HepG2 (cell line): ENCODE measurements around the gene STARD8. TPM values are rescaled to one million over a fixed set of nuclear protein-coding genes. Genes with fewer than 3 reads are reported as not detected.

Experiments
- ATAC-seq: fragments of 200-7000 bp; cut with Tn5 transposase; 3 replicates; pipeline ENCODE4 v1.9.1; 2020; ENCODE audit warnings: mild to moderate bottlenecking, moderate library complexity
- Bru-seq: library from RNA; stranded (reverse); fragments of 400-500 nt; gene quantifications from one replicate; lab custom pipeline; 2021; lab: Mats Ljungman, UMichigan
- BruChase-seq, 2 experiments: library from RNA; stranded (reverse); fragments of 400-500 nt; gene quantifications; one replicate each; lab custom pipeline; 2021; lab: Mats Ljungman, UMichigan
- BruUV-seq: library from RNA; stranded (reverse); fragments of 400-500 nt; replicated peaks from 2 replicates; lab custom pipeline; 2021; lab: Mats Ljungman, UMichigan
- CTCF ChIA-PET: fragments of 300-600 bp; formaldehyde crosslinking; extraction: SDS; loops from one replicate; lab custom pipeline; 2021; ENCODE audit warnings: low total read pairs, inconsistent platforms, low intra/inter-chr PET ratio; lab: Yijun Ruan, JAX
- POLR2A ChIA-PET: fragments of 350-600 bp; sonication (Branson Sonifier 250); formaldehyde crosslinking; loops from one replicate; lab custom pipeline; 2020; ENCODE audit warnings: antibody characterized with exemption, inconsistent platforms; lab: Yijun Ruan, JAX
- DNase-seq: peaks from one replicate; pipeline ENCODE4 v3.0.0-alpha.2; 2015; ENCODE audit warnings: low spot score
- FAIRE-seq: peaks from 3 replicates; lab custom pipeline; 2011; peaks lifted over from hg19 to GRCh38; lab: Jason Lieb, UNC
- H2AFZ ChIP-seq: one replicate; pipeline ENCODE4 v1.6.1; 2011; ENCODE audit warnings: low read length, inconsistent platforms
- H3K27ac ChIP-seq: fragments of 300-600 bp; 3 replicates; pipeline ENCODE4 v1.8.0; 2011; ENCODE audit warnings: mixed run types, mild to moderate bottlenecking, mixed read lengths, low read length, inconsistent platforms; ENCODE audit not compliant: insufficient read depth; ENCODE audit errors: extremely low read length
- H3K27me3 ChIP-seq, 2 experiments: fragments of 200-600 bp in 1 of 2; 2 replicates in 1 of 2; 3 replicates in 1 of 2; pipeline versions ENCODE4 v1.6.0 to v1.8.0; 2011; ENCODE audit warnings: low read length in 2 of 2, mild to moderate bottlenecking in 2 of 2, moderate library complexity in 2 of 2, inconsistent platforms in 1 of 2; ENCODE audit not compliant: insufficient read depth in 2 of 2, control insufficient read depth in 1 of 2
- H3K36me3 ChIP-seq, 2 experiments: fragments of 200-600 bp in 1 of 2; replicated peaks in 1 of 2; 2 replicates in 1 of 2; 3 replicates in 1 of 2; pipeline versions ENCODE4 v1.5.1 to v1.8.0; 2011; ENCODE audit warnings: low read length in 2 of 2, inconsistent platforms in 1 of 2; ENCODE audit not compliant: insufficient read depth in 2 of 2, control insufficient read depth in 1 of 2
- H3K4me1 ChIP-seq: 2 replicates; pipeline ENCODE4 v1.5.1; 2012; ENCODE audit warnings: low read length, inconsistent platforms; ENCODE audit not compliant: insufficient read depth
- H3K4me2 ChIP-seq: 2 replicates; pipeline ENCODE4 v1.6.0; 2011; ENCODE audit warnings: low read depth, low read length, inconsistent platforms
- H3K4me3 ChIP-seq, 3 experiments: fragments of 200-600 bp in 1 of 3; sonication (generic), shearing (Covaris generic) in 1 of 3; replicated peaks in 1 of 3; 2 replicates each; pipeline ENCODE4 v1.5.1; 2011 to 2016; ENCODE audit warnings: low read length in 3 of 3, inconsistent platforms in 2 of 3, low read depth in 2 of 3, mild to moderate bottlenecking in 2 of 3, control low read depth in 1 of 3, mixed read lengths in 1 of 3; ENCODE audit not compliant: insufficient read depth in 1 of 3
- H3K79me2 ChIP-seq: one replicate; pipeline ENCODE4 v1.6.1; 2011; ENCODE audit warnings: low read length, inconsistent platforms; ENCODE audit not compliant: insufficient read depth
- H3K9ac ChIP-seq: 2 replicates; pipeline ENCODE4 v1.6.0; 2011; ENCODE audit warnings: mild to moderate bottlenecking, low read depth, low read length, inconsistent platforms; ENCODE audit not compliant: insufficient read depth
- H3K9me3 ChIP-seq: 2 replicates; pipeline ENCODE4 v1.5.1; 2012; ENCODE audit warnings: mild to moderate bottlenecking, low read length
- H4K20me1 ChIP-seq: 2 replicates; pipeline ENCODE4 v1.6.0; 2011; ENCODE audit warnings: inconsistent platforms, mild to moderate bottlenecking, low read length, moderate library complexity; ENCODE audit not compliant: insufficient read depth
- SP140L ChIP-seq: sonication (generic); formaldehyde crosslinking; IDR thresholded peaks from 2 replicates; pipeline ENCODE4 v1.4.0; 2020; ENCODE audit warnings: missing genetic modification reagents, borderline replicate concordance
- WGBS: methylation state at CpG from one replicate; pipeline ENCODE4 v1.1.6; 2017; ENCODE audit warnings: low lambda C conversion rate; 5-methylcytosine and 5-hydroxymethylcytosine counted together
- in situ Hi-C: cut with HindIII; loops from 2 replicates; pipeline ENCODE4 v1.10.0; 2017; ENCODE audit warnings: low pct_unique_long_range_greater_than_20kb; ENCODE audit not compliant: extremely low pct_ligation_motif_present
- intact Hi-C: fragments of 100-400 bp; cut with micrococcal nuclease; formaldehyde crosslinking; loops from one replicate; pipeline ENCODE4 v1.10.0; 2022; ENCODE audit not compliant: unreplicated experiment
- long read RNA-seq, 2 experiments: library from RNA in 1 of 2; library from polyadenylated mRNA in 1 of 2; stranded (forward) in 1 of 2; unstranded in 1 of 2; transcript quantifications; one replicate each; pipeline ENCODE4 v2.0.0, GENCODE V29; 2019 to 2022
- polyA minus RNA-seq, 3 experiments: library from RNA; depleted of rRNA, polyadenylated mRNA; stranded (reverse); fragments of >200 nt; gene quantifications; 2 replicates each; pipeline ENCODE4 v1.2.3, GENCODE V29; 2011; ENCODE audit warnings: low replicate concordance in 1 of 3
- polyA plus RNA-seq, 8 experiments: library from polyadenylated mRNA; depleted of rRNA in 3 of 8; stranded (reverse) in 7 of 8; unstranded in 1 of 8; fragments of >200 nt; fragmentation: Illumina TruSeq in 4 of 8; extraction: Trizol in 4 of 8; gene quantifications; 2 replicates each; pipeline versions ENCODE4 v1.2.1 to v1.2.3, GENCODE V29; 2011 to 2016; ENCODE audit warnings: low read depth in 4 of 8, missing spikeins in 1 of 8, mixed read lengths in 1 of 8; ENCODE audit not compliant: insufficient read depth in 1 of 8
- total RNA-seq, 5 experiments: library from RNA; depleted of rRNA; stranded (reverse); fragments of >200 nt; fragmentation: Illumina TruSeq; extraction: Trizol; gene quantifications; 2 replicates each; pipeline ENCODE4 v1.2.3, GENCODE V29; 2016; ENCODE audit warnings: low read depth in 1 of 5
- TF ChIP-seq, protein P1 (sequence below): sonication (generic); formaldehyde crosslinking; IDR thresholded peaks from 2 replicates; pipeline ENCODE4 v1.4.0; 2020; ENCODE audit warnings: mild to moderate bottlenecking, missing genetic modification reagents
- TF ChIP-seq, protein P2 (sequence below): sonication (generic); formaldehyde crosslinking; IDR thresholded peaks from 2 replicates; pipeline ENCODE4 v1.5.1; 2020; ENCODE audit warnings: mild to moderate bottlenecking, missing genetic modification reagents, moderate library complexity

The STARD8 gene, protein sequence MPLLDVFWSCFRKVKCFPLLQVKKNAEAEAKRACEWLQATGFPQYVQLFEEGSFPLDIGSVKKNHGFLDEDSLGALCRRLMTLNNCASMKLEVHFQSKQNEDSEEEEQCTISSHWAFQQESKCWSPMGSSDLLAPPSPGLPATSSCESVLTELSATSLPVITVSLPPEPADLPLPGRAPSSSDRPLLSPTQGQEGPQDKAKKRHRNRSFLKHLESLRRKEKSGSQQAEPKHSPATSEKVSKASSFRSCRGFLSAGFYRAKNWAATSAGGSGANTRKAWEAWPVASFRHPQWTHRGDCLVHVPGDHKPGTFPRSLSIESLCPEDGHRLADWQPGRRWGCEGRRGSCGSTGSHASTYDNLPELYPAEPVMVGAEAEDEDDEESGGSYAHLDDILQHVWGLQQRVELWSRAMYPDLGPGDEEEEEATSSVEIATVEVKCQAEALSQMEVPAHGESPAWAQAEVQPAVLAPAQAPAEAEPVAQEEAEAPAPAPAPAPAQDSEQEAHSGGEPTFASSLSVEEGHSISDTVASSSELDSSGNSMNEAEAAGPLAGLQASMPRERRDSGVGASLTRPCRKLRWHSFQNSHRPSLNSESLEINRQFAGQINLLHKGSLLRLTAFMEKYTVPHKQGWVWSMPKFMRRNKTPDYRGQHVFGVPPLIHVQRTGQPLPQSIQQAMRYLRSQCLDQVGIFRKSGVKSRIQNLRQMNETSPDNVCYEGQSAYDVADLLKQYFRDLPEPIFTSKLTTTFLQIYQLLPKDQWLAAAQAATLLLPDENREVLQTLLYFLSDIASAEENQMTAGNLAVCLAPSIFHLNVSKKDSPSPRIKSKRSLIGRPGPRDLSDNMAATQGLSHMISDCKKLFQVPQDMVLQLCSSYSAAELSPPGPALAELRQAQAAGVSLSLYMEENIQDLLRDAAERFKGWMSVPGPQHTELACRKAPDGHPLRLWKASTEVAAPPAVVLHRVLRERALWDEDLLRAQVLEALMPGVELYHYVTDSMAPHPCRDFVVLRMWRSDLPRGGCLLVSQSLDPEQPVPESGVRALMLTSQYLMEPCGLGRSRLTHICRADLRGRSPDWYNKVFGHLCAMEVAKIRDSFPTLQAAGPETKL
- total RNA-seq (2016; rRNA removed; fragmentation: Illumina TruSeq; extraction: Trizol) (0.02 TPM in 1 of 2 replicates, not detected in the other), polyA plus RNA-seq (2011; rRNA removed) (0.09 and 0.10 TPM in 2 replicates), polyA minus RNA-seq (2011; rRNA and poly(A)+ RNA removed; ENCODE audit: low replicate concordance) (0.22 and 4.6 TPM in 2 replicates), Bru-seq, nascent RNA (percentile 8 among the genes with signal in this experiment), BruChase-seq, experiment 1, labeled RNA remaining after a 6-hour chase (percentile 16 among the genes with signal in this experiment), BruChase-seq, experiment 2, labeled RNA remaining after a 2-hour chase (percentile 16 among the genes with signal in this experiment)
- not detected in 2 replicates for total RNA-seq (2016; cell fraction: cytosol; rRNA removed; fragmentation: Illumina TruSeq; extraction: Trizol; ENCODE audit: low read depth)
- total RNA-seq (2016; cell fraction: insoluble cytoplasmic fraction; rRNA removed; fragmentation: Illumina TruSeq; extraction: Trizol), result not detected in 2 replicates
- total RNA-seq (2016; cell fraction: membrane; rRNA removed; fragmentation: Illumina TruSeq; extraction: Trizol), result not detected in 2 replicates
- not detected in 2 replicates for total RNA-seq (2016; cell fraction: nucleus; rRNA removed; fragmentation: Illumina TruSeq; extraction: Trizol)
- polyA plus RNA-seq (2011; cell fraction: cytosol; rRNA removed), result 0.03 and 0.15 TPM in 2 replicates
- polyA plus RNA-seq (2011; cell fraction: nucleus; rRNA removed), result 0.23 and 0.26 TPM in 2 replicates
- 0.03 and 0.05 TPM in 2 replicates for polyA plus RNA-seq (2012)
- not detected in 2 replicates for polyA plus RNA-seq (2016; cell fraction: cytosol; fragmentation: Illumina TruSeq; extraction: Trizol; ENCODE audit: low read depth)
- polyA plus RNA-seq (2016; cell fraction: insoluble cytoplasmic fraction; fragmentation: Illumina TruSeq; extraction: Trizol; ENCODE audit: low read depth), result not detected in 2 replicates
- not detected in 2 replicates for polyA plus RNA-seq (2016; cell fraction: membrane; fragmentation: Illumina TruSeq; extraction: Trizol; ENCODE audit: low read depth)
- polyA plus RNA-seq (2016; cell fraction: nucleus; fragmentation: Illumina TruSeq; extraction: Trizol; ENCODE audit: insufficient read depth, low read depth), result not detected in 2 replicates
- not detected in 2 replicates for polyA minus RNA-seq (2011; cell fraction: cytosol; rRNA and poly(A)+ RNA removed)
- 0.12 and 0.13 TPM in 2 replicates for polyA minus RNA-seq (2011; cell fraction: nucleus; rRNA and poly(A)+ RNA removed)
- long read RNA-seq, experiment 1, result 0 reads
- long read RNA-seq, experiment 2, result 0 reads

DNA sequence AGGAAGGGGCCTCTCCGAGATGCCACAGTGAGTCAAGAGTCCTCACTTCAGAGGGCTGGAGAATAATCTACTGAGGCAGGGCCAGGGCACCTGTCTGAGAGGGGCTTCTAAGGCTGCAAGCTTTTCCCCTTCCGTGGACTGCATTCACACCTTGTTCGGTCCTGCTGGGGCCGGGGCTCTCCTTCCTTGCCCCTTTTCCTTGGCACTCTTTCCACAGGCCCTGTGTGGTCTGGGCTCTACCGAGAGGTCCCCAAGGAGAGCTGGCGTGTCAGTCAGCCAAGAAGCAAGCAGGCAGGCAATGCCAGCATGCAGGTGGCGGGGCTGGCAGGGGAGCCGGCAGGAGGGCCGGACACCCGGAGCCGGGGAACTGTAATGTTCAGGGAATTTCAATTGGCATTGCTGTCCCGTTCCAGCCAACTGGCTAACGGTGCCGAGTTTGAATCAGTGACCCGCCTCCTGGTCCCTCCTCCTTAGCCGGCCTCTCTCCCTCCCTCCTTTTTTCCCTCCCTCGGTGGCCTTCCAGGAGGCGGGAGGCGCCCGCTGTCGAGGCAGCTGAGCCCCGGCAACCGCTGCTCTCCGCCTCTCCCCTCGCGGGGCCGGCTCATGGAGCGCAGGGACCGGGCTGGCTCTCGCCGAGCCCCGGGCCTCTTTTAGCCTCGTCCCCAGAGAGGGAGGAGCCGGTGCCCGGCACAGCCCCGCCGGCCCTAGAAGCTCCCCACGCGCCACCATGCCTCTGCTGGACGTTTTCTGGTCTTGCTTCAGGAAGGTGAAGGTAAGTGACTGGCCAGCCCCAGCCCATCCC lies at the start of gene STARD8:
Gene STARD8, plus strand, starts transcription at position 511 of the 802 bp plus-strand sequence. Its CDS starts 217 bp downstream, at position 728.
- CTCF ChIA-PET, result no interaction called here
- H3K27me3 ChIP-seq, result peaks cover 0 to 4% of the 10 kb centered on the region in 2 experiments; a peak in 1 of 5 replicates
- H3K4me3 ChIP-seq, result peak within 1 kb of the TSS in 1 of 3 experiments; percentile 28; a peak in 1 of 6 replicates
- DNase-seq (peak; percentile 2), ATAC-seq (peak; percentile 93), FAIRE-seq (no peak)
- H3K27ac ChIP-seq, result no peak within 1 kb of the TSS
- POLR2A ChIA-PET, result no interaction called here
- WGBS, result 0% methylated on average over 10 of the region's 40 CpGs
- BruUV-seq, result no TSS peak
- intact Hi-C loops, result no loop called here
- H3K79me2 ChIP-seq, result no peaks in the 10 kb centered on the region
- H3K4me2 ChIP-seq, result peak within 1 kb of the TSS; percentile 42
- H4K20me1 ChIP-seq, result no peaks in the 10 kb centered on the region
- TF ChIP-seq, protein P1, sequence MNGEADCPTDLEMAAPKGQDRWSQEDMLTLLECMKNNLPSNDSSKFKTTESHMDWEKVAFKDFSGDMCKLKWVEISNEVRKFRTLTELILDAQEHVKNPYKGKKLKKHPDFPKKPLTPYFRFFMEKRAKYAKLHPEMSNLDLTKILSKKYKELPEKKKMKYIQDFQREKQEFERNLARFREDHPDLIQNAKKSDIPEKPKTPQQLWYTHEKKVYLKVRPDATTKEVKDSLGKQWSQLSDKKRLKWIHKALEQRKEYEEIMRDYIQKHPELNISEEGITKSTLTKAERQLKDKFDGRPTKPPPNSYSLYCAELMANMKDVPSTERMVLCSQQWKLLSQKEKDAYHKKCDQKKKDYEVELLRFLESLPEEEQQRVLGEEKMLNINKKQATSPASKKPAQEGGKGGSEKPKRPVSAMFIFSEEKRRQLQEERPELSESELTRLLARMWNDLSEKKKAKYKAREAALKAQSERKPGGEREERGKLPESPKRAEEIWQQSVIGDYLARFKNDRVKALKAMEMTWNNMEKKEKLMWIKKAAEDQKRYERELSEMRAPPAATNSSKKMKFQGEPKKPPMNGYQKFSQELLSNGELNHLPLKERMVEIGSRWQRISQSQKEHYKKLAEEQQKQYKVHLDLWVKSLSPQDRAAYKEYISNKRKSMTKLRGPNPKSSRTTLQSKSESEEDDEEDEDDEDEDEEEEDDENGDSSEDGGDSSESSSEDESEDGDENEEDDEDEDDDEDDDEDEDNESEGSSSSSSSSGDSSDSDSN (CRISPR knock-in tag), result peak; percentile 58; the same call in 1 of the 2 replicates
- TF ChIP-seq, protein P2, sequence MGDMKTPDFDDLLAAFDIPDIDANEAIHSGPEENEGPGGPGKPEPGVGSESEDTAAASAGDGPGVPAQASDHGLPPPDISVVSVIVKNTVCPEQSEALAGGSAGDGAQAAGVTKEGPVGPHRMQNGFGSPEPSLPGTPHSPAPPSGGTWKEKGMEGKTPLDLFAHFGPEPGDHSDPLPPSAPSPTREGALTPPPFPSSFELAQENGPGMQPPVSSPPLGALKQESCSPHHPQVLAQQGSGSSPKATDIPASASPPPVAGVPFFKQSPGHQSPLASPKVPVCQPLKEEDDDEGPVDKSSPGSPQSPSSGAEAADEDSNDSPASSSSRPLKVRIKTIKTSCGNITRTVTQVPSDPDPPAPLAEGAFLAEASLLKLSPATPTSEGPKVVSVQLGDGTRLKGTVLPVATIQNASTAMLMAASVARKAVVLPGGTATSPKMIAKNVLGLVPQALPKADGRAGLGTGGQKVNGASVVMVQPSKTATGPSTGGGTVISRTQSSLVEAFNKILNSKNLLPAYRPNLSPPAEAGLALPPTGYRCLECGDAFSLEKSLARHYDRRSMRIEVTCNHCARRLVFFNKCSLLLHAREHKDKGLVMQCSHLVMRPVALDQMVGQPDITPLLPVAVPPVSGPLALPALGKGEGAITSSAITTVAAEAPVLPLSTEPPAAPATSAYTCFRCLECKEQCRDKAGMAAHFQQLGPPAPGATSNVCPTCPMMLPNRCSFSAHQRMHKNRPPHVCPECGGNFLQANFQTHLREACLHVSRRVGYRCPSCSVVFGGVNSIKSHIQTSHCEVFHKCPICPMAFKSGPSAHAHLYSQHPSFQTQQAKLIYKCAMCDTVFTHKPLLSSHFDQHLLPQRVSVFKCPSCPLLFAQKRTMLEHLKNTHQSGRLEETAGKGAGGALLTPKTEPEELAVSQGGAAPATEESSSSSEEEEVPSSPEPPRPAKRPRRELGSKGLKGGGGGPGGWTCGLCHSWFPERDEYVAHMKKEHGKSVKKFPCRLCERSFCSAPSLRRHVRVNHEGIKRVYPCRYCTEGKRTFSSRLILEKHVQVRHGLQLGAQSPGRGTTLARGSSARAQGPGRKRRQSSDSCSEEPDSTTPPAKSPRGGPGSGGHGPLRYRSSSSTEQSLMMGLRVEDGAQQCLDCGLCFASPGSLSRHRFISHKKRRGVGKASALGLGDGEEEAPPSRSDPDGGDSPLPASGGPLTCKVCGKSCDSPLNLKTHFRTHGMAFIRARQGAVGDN (CRISPR knock-in tag), result peak; percentile 23; the same call in 1 of the 2 replicates
- TF ChIP-seq SP140L (CRISPR knock-in tag), result no peak
- no peak within 1 kb of the TSS for H2AFZ ChIP-seq
- H3K4me1 ChIP-seq, result no peaks in the 10 kb centered on the region
- in situ Hi-C loops, result no loop called here
- H3K36me3 ChIP-seq, result no peaks in the 10 kb centered on the region
- H3K9ac ChIP-seq, result no peak within 1 kb of the TSS
- H3K9me3 ChIP-seq, result no peaks in the 10 kb centered on the region
